Fibroblast of lung (primary cell): ENCODE data around the gene GRM4. TPM values are rescaled to one million over a fixed set of nuclear protein-coding genes. Genes with fewer than 3 reads are reported as not detected.

ENCODE experiments used
- DNase-seq, 2 donors: peaks; one replicate each; pipeline versions ENCODE4 v3.0.0 to v3.0.0-alpha.2; 2010; ENCODE audit warnings: low read depth in 2 of 2
- H2AFZ ChIP-seq: 2 replicates; pipeline ENCODE4 v1.5.1; 2012; ENCODE audit warnings: low read length, control low read depth, inconsistent platforms
- H3K27ac ChIP-seq: 2 replicates; pipeline ENCODE4 v1.5.1; 2011; ENCODE audit warnings: low read length, control low read depth; ENCODE audit not compliant: insufficient read depth
- H3K27me3 ChIP-seq: 2 replicates; pipeline ENCODE4 v1.5.1; 2011; ENCODE audit warnings: mild to moderate bottlenecking, low read length; ENCODE audit not compliant: control insufficient read depth, insufficient read depth
- H3K36me3 ChIP-seq: 2 replicates; pipeline ENCODE4 v1.5.1; 2011; ENCODE audit warnings: low read length; ENCODE audit not compliant: control insufficient read depth, insufficient read depth
- H3K4me1 ChIP-seq: 2 replicates; pipeline ENCODE4 v1.5.1; 2011; ENCODE audit warnings: low read length; ENCODE audit not compliant: control insufficient read depth, insufficient read depth; ENCODE audit errors: extremely low read depth
- H3K4me2 ChIP-seq: 2 replicates; pipeline ENCODE4 v1.5.1; 2011; ENCODE audit warnings: low read length, control low read depth; ENCODE audit not compliant: insufficient read depth; ENCODE audit errors: extremely low read depth
- H3K4me3 ChIP-seq, 4 experiments: fragments of 200-600 bp in 1 of 4; sonication (generic) in 1 of 4; replicated peaks in 1 of 4; 2 replicates each; pipeline ENCODE4 v1.5.1; 2011 to 2016; ENCODE audit warnings: low read length in 4 of 4, low read depth in 3 of 4, mild to moderate bottlenecking in 3 of 4, control low read depth in 2 of 4, inconsistent platforms in 1 of 4, mixed read lengths in 1 of 4; ENCODE audit not compliant: insufficient read depth in 1 of 4; ENCODE audit errors: control extremely low read depth in 1 of 4
- H3K79me2 ChIP-seq: 2 replicates; pipeline ENCODE4 v1.5.1; 2012; ENCODE audit warnings: mild to moderate bottlenecking, low read length, inconsistent platforms; ENCODE audit not compliant: control insufficient read depth, insufficient read depth
- H3K9ac ChIP-seq: 2 replicates; pipeline ENCODE4 v1.5.1; 2011; ENCODE audit warnings: mild to moderate bottlenecking, low read length, control low read depth; ENCODE audit not compliant: insufficient read depth
- H3K9me3 ChIP-seq: 2 replicates; pipeline ENCODE4 v1.5.1; 2012; ENCODE audit warnings: low read depth, low read length; ENCODE audit not compliant: control insufficient read depth, insufficient read depth
- H4K20me1 ChIP-seq: 2 replicates; pipeline ENCODE4 v1.5.1; 2011; ENCODE audit warnings: low read length; ENCODE audit not compliant: control insufficient read depth, insufficient read depth; ENCODE audit errors: extremely low read depth
- EZH2 ChIP-seq: IDR thresholded peaks from 2 replicates; pipeline ENCODE4 v1.5.1; 2012; ENCODE audit warnings: low read length, control low read depth, mild to moderate bottlenecking; ENCODE audit errors: missing control alignments
- polyA plus RNA-seq, 2 donors: library from polyadenylated mRNA; depleted of rRNA in 1 of 2; stranded (reverse) in 1 of 2; unstranded in 1 of 2; fragments of >200 nt; gene quantifications; 2 replicates each; pipeline ENCODE4 v1.2.1, GENCODE V29; 2011 to 2012; ENCODE audit warnings: missing spikeins in 1 of 2
- total RNA-seq: library from RNA; depleted of rRNA; stranded (reverse); fragments of >200 nt; gene quantifications from 2 replicates; pipeline ENCODE4 v1.2.1, GENCODE V29; 2014
- TF ChIP-seq, protein P1 (sequence below), 2 donors: IDR thresholded peaks in 1 of 2; conservative IDR thresholded peaks in 1 of 2; 1 replicate in 1 of 2; 2 replicates in 1 of 2; pipeline ENCODE4 v1.5.1; 2011 to 2012; ENCODE audit warnings: low read length in 2 of 2, control low read depth in 1 of 2, inconsistent platforms in 1 of 2, low read depth in 1 of 2, mild to moderate bottlenecking in 1 of 2

GRM4 gene
- total and polyA plus RNA-seq, 2 donors (not counting 1 experiment from before 2014, with no cell fraction given): under 0.01 TPM; not detected in 1

DNA sequence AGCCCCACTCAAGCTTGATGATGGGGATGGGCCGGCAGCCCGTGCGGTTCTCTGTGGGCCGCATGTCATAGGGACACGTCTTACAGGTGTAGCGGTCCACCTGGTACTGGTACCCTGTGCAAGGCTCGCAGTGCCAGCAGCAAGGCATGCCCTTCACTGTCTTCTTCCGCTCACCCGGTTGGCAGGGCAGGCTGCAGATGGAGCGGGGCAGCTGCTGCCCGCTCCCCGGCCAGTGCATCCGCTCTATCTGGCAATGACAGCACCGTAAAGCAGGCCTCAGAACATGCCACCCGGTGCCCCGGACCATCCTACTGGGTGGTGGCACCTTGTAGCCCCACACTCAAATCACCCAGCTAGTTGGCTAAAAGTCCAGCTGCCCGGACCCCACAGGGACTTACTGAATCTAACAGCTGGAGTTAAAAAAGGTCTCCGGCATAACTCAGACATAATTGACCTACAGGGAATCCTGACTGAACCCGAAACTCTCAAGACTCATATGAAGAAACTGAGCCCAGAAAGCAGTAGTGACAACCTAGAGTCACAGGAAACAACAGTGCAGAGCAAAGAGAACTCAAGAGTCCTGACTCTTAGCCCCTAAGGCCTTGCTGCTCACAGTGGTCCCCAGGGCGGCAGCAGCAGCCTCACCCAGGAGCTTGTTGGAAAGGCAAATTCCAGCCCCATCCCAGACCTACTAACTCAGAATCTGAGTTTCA lies 109.4 kb downstream of the GRM4 start:
- Histone ChIP-seq H3K4me1 (no peaks in the 10 kb centered on the region), H4K20me1 (no peaks in the 10 kb centered on the region), H3K4me2 (no peak overlapping the region), H3K9me3 (no peaks in the 10 kb centered on the region), H3K36me3 (no peaks in the 10 kb centered on the region), H3K27ac (no peak overlapping the region), H3K79me2 (no peaks in the 10 kb centered on the region), H3K27me3 (peaks cover 2% of the 10 kb centered on the region), H3K9ac (no peak overlapping the region), H2AFZ (no peak overlapping the region), H3K4me3 (no peak overlapping the region)
- TF ChIP-seq EZH2: no peak
- TF ChIP-seq, protein P1, sequence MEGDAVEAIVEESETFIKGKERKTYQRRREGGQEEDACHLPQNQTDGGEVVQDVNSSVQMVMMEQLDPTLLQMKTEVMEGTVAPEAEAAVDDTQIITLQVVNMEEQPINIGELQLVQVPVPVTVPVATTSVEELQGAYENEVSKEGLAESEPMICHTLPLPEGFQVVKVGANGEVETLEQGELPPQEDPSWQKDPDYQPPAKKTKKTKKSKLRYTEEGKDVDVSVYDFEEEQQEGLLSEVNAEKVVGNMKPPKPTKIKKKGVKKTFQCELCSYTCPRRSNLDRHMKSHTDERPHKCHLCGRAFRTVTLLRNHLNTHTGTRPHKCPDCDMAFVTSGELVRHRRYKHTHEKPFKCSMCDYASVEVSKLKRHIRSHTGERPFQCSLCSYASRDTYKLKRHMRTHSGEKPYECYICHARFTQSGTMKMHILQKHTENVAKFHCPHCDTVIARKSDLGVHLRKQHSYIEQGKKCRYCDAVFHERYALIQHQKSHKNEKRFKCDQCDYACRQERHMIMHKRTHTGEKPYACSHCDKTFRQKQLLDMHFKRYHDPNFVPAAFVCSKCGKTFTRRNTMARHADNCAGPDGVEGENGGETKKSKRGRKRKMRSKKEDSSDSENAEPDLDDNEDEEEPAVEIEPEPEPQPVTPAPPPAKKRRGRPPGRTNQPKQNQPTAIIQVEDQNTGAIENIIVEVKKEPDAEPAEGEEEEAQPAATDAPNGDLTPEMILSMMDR (conservative IDR thresholded peaks at IDR 0.05 in 1 of 2, IDR thresholded peaks at IDR 0.05 in 1 of 2; ENCODE audit: low read depth in 1 of 2, low read length in 2 of 2): no peak
- DNase-seq: no peak

DNA sequence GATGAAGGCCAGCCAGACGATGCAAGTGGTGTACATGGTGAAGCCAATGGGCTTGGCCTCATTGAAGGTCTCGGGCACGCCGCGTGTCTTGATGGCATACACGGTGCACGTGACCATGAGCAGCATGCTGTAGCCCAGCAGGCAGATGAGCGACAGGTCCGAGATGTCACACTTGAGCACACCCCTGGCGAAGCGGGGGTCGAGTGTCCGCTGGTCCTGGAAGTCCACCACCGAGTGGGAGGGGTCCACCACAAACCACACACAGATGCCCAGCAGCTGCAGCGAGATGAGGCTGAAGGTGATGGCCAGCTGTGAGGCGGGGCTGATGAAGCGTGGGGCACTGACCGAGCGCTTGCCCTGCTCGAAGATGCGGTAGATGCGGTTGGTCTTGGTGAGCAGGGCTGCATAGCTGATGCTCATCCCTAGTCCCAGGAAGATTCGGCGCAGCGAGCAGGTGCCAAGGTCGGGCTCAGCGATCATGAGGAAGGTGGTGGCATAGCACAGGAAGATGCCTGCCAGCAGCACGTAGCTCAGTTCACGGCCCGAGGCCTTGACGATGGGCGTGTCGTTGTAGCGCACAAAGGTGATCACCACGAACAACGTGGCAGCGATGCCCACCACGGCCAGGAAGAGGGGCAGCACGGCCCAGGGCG lies 110.1 kb downstream of the GRM4 start:
- peaks cover 2% of the 10 kb centered on the region for H3K27me3 ChIP-seq

DNA sequence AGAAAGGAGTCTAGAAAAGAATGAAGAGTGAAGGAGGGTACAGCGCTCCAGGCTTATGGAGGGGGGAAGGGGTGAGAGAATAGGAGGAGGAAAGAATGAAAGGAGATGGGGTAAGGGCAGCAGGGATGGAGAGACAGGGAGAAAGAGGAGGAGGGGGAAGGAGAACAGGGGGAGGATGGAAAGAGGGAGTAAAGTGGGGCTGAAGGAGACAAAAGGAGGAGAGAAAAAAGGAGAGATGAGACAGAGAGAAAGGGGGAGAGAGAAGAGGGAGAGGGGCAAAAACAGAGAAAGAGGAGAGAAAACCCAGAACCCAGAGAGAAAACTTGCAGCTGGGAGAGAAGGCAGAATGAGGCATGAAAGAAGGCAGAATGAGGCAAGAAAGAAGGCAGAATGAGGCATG lies 110.7 kb downstream of the GRM4 start:
- H4K20me1 ChIP-seq: no peaks in the 10 kb centered on the region
- H2AFZ ChIP-seq: no peak overlapping the region
- H3K9ac ChIP-seq: no peak overlapping the region
- H3K4me1 ChIP-seq: no peaks in the 10 kb centered on the region
- DNase-seq: no peak
- no peak for TF ChIP-seq EZH2
- TF ChIP-seq, protein P1 (conservative IDR thresholded peaks at IDR 0.05 in 1 of 2, IDR thresholded peaks at IDR 0.05 in 1 of 2; ENCODE audit: low read depth in 1 of 2, low read length in 2 of 2): no peak
- peaks cover 2% of the 10 kb centered on the region for H3K27me3 ChIP-seq
- no peaks in the 10 kb centered on the region for H3K79me2 ChIP-seq
- no peaks in the 10 kb centered on the region for H3K9me3 ChIP-seq
- no peak overlapping the region for H3K27ac ChIP-seq
- H3K4me2 ChIP-seq: no peak overlapping the region
- H3K4me3 ChIP-seq: no peak overlapping the region
- H3K36me3 ChIP-seq: no peaks in the 10 kb centered on the region

More for the DNA sequence above, 110.1 kb downstream of the GRM4 start:
- Histone ChIP-seq H3K4me3 (no peak overlapping the region), H3K36me3 (no peaks in the 10 kb centered on the region), H4K20me1 (no peaks in the 10 kb centered on the region), H2AFZ (no peak overlapping the region), H3K4me1 (no peaks in the 10 kb centered on the region), H3K4me2 (no peak overlapping the region), H3K9ac (no peak overlapping the region), H3K27ac (no peak overlapping the region), H3K79me2 (no peaks in the 10 kb centered on the region), H3K9me3 (no peaks in the 10 kb centered on the region)
- TF ChIP-seq, protein P1 (conservative IDR thresholded peaks at IDR 0.05 in 1 of 2, IDR thresholded peaks at IDR 0.05 in 1 of 2; ENCODE audit: low read depth in 1 of 2, low read length in 2 of 2): no peak
- no peak for TF ChIP-seq EZH2
- no peak for DNase-seq
